Naive thymus-derived CD8-positive, alpha-beta T cell (primary cell): Measurements from ENCODE around the gene TMEM242. TPM values are rescaled to one million over a fixed set of nuclear protein-coding genes. Genes with fewer than 3 reads are reported as not detected.

ENCODE experiments used
- ATAC-seq, 2 donors: fragments of 150-1000 bp; cut with Tn5 transposase in 1 of 2; sonication (Bioruptor Pico), chemical (Tn5 transposase) in 1 of 2; 1 replicate in 1 of 2; 2 replicates in 1 of 2; pipeline ENCODE4 v1.10.0; 2021; ENCODE audit warnings: mild to moderate bottlenecking in 2 of 2, moderate library complexity in 2 of 2
- POLR2A ChIA-PET: fragments of 350-600 bp; sonication (Branson Sonifier 250); formaldehyde crosslinking; loops from one replicate; lab custom pipeline; 2021; ENCODE audit warnings: antibody characterized with exemption; lab: Charles Lee
- DNase-seq, 10 donors: peaks; one replicate each; pipeline versions ENCODE4 v3.0.0 to v3.0.0-alpha.2; 2020 to 2022
- H3K27ac Mint-ChIP-seq, 10 donors: one replicate each; pipeline ENCODE4 v1.8.0; 2020 to 2022; ENCODE audit warnings: mild to moderate bottlenecking in 10 of 10, mixed read lengths in 10 of 10, moderate library complexity in 4 of 10, inconsistent platforms in 1 of 10
- H3K27me3 Mint-ChIP-seq, 5 donors: one replicate each; pipeline ENCODE4 v1.8.0; 2021 to 2022; ENCODE audit warnings: mixed read lengths in 5 of 5
- H3K36me3 Mint-ChIP-seq, 3 donors: one replicate each; pipeline ENCODE4 v1.8.0; 2020 to 2022; ENCODE audit warnings: mixed read lengths in 3 of 3, mild to moderate bottlenecking in 2 of 3, inconsistent platforms in 1 of 3
- H3K4me1 Mint-ChIP-seq, 4 donors: one replicate each; pipeline ENCODE4 v1.8.0; 2021 to 2022; ENCODE audit warnings: mixed read lengths in 4 of 4
- H3K4me3 Mint-ChIP-seq, 10 donors: one replicate each; pipeline ENCODE4 v1.8.0; 2020 to 2022; ENCODE audit warnings: mild to moderate bottlenecking in 10 of 10, mixed read lengths in 10 of 10, moderate library complexity in 6 of 10, inconsistent platforms in 1 of 10
- H3K9me3 Mint-ChIP-seq, 9 donors: one replicate each; pipeline ENCODE4 v1.8.0; 2020 to 2022; ENCODE audit warnings: mixed read lengths in 9 of 9, mild to moderate bottlenecking in 3 of 9, inconsistent platforms in 1 of 9, moderate library complexity in 1 of 9
- polyA plus RNA-seq, 3 donors: library from polyadenylated mRNA; unstranded; fragments of 300-500 nt; fragmentation: Illumina TruSeq; gene quantifications; one replicate each; pipeline ENCODE4 v1.2.3, GENCODE V29; 2021
- total RNA-seq, 8 experiments: library from RNA in 2 of 8; stranded (reverse) in 2 of 8; gene quantifications; one replicate each; pipeline ENCODE4 v1.2.3 and lab custom pipeline; 2021 to 2026

TMEM242 gene
- total and polyA plus RNA-seq, 5 experiments from 2014 or later, result 9.5 to 14.4 (median 13.0) TPM

GRCh38 chr6:157283900-157284737 lies 39.2 kb downstream of the TMEM242 start:
- peaks cover 0 to 3% (median 0%) of the 10 kb centered on the region in 4 donors for H3K4me1 Mint-ChIP-seq
- ATAC-seq, result no peak
- peaks cover 0 to 2% (median 0%) of the 10 kb centered on the region in 5 donors for H3K27me3 Mint-ChIP-seq
- peak overlapping the region in 1 of 10 donors; percentile 74 for H3K27ac Mint-ChIP-seq
- peaks cover 0 to 4% (median 0%) of the 10 kb centered on the region in 3 donors for H3K36me3 Mint-ChIP-seq
- no peak for DNase-seq
- no peak overlapping the region for H3K4me3 Mint-ChIP-seq
- no peaks in the 10 kb centered on the region for H3K9me3 Mint-ChIP-seq
- POLR2A ChIA-PET, result no interaction called here

- no peak for DNase-seq
- Mint-ChIP-seq H3K4me3 (no peak overlapping the region), H3K9me3 (no peaks in the 10 kb centered on the region), H3K27me3 (peaks cover 0 to 2% (median 0%) of the 10 kb centered on the region in 5 donors), H3K27ac (no peak overlapping the region), H3K36me3 (peaks cover 0 to 3% (median 0%) of the 10 kb centered on the region in 3 donors), H3K4me1 (peaks cover 0 to 3% (median 0%) of the 10 kb centered on the region in 4 donors)
- ATAC-seq, result no peak
- POLR2A ChIA-PET, result no interaction called here
Measured at GRCh38 chr6:157283330-157283898, 39.9 kb downstream of the TMEM242 start.

GRCh38 chr6:157282284-157282683 lies 41.0 kb downstream of the TMEM242 start:
- Mint-ChIP-seq H3K27ac (peak overlapping the region in 1 of 10 donors; percentile 70), H3K27me3 (peaks cover 0 to 2% (median 0%) of the 10 kb centered on the region in 5 donors), H3K36me3 (no peaks in the 10 kb centered on the region), H3K4me1 (peaks cover 0 to 3% (median 0%) of the 10 kb centered on the region in 4 donors), H3K4me3 (no peak overlapping the region), H3K9me3 (no peaks in the 10 kb centered on the region)
- POLR2A ChIA-PET, result no interaction called here
- ATAC-seq (no peak), DNase-seq (no peak)

- H3K27ac Mint-ChIP-seq, result no peak overlapping the region
- no peak for ATAC-seq
- POLR2A ChIA-PET, result no interaction called here
- H3K36me3 Mint-ChIP-seq, result no peaks in the 10 kb centered on the region
- no peak overlapping the region for H3K4me3 Mint-ChIP-seq
- DNase-seq, result no peak
- peaks cover 0 to 2% (median 0%) of the 10 kb centered on the region in 5 donors for H3K27me3 Mint-ChIP-seq
- H3K4me1 Mint-ChIP-seq, result peaks cover 0 to 3% (median 0%) of the 10 kb centered on the region in 4 donors
- H3K9me3 Mint-ChIP-seq, result no peaks in the 10 kb centered on the region
Measured at GRCh38 chr6:157281570-157281969, 41.7 kb downstream of the TMEM242 start.

GRCh38 chr6:157280947-157281346 lies 42.4 kb downstream of the TMEM242 start:
- Mint-ChIP-seq H3K4me3 (no peak overlapping the region), H3K9me3 (no peaks in the 10 kb centered on the region), H3K27me3 (peaks cover 0 to 2% (median 0%) of the 10 kb centered on the region in 5 donors), H3K36me3 (no peaks in the 10 kb centered on the region), H3K4me1 (peaks cover 0 to 3% (median 0%) of the 10 kb centered on the region in 4 donors), H3K27ac (no peak overlapping the region)
- ATAC-seq (no peak), DNase-seq (no peak)
- POLR2A ChIA-PET, result interaction anchor here (0.6 kb wide), 1 partner anchor 468 kb away, joined by 4 read pairs; no protein-coding TSS in a partner anchor

GRCh38 chr6:157280157-157280556 lies 43.2 kb downstream of the TMEM242 start:
- no peak for ATAC-seq

GRCh38 chr6:157278171-157278570 lies 45.1 kb downstream of the TMEM242 start:
- Mint-ChIP-seq H3K27ac (no peak overlapping the region), H3K4me3 (no peak overlapping the region), H3K4me1 (peaks cover 6 to 12% (median 10%) of the 10 kb centered on the region in 4 donors), H3K36me3 (no peaks in the 10 kb centered on the region), H3K27me3 (peaks cover 0 to 2% (median 0%) of the 10 kb centered on the region in 5 donors), H3K9me3 (peaks cover 0 to 1% (median 0%) of the 10 kb centered on the region in 9 donors)
- DNase-seq (no peak), ATAC-seq (no peak)
- POLR2A ChIA-PET, result no interaction called here

More at GRCh38 chr6:157280157-157280556, 43.2 kb downstream of the TMEM242 start:
- POLR2A ChIA-PET, result no interaction called here
- Mint-ChIP-seq H3K4me3 (no peak overlapping the region), H3K27me3 (peaks cover 0 to 2% (median 0%) of the 10 kb centered on the region in 5 donors), H3K9me3 (no peaks in the 10 kb centered on the region), H3K4me1 (peaks cover 0 to 3% (median 1%) of the 10 kb centered on the region in 4 donors), H3K36me3 (no peaks in the 10 kb centered on the region), H3K27ac (no peak overlapping the region)
- no peak for DNase-seq

GRCh38 chr6:157276731-157277130 lies 46.6 kb downstream of the TMEM242 start:
- Mint-ChIP-seq H3K36me3 (no peaks in the 10 kb centered on the region), H3K9me3 (peaks cover 0 to 1% (median 0%) of the 10 kb centered on the region in 9 donors), H3K4me1 (peaks cover 6 to 15% (median 11%) of the 10 kb centered on the region in 4 donors), H3K27ac (peak overlapping the region in 2 of 10 donors; percentile 25 to 38), H3K4me3 (peak overlapping the region in 1 of 10 donors; percentile 24), H3K27me3 (peaks cover 0 to 1% (median 0%) of the 10 kb centered on the region in 5 donors)
- POLR2A ChIA-PET, result no interaction called here
- ATAC-seq, result no peak
- DNase-seq, result no peak

- DNase-seq, result no peak
- peak overlapping the region in 1 of 10 donors; percentile 32 for H3K4me3 Mint-ChIP-seq
- POLR2A ChIA-PET, result no interaction called here
- peaks cover 0 to 1% (median 0%) of the 10 kb centered on the region in 9 donors for H3K9me3 Mint-ChIP-seq
- H3K4me1 Mint-ChIP-seq, result peaks cover 6 to 15% (median 11%) of the 10 kb centered on the region in 4 donors
- no peaks in the 10 kb centered on the region for H3K27me3 Mint-ChIP-seq
- H3K27ac Mint-ChIP-seq, result no peak overlapping the region
- H3K36me3 Mint-ChIP-seq, result no peaks in the 10 kb centered on the region
- ATAC-seq, result no peak
Measured at GRCh38 chr6:157276134-157276532, 47.2 kb downstream of the TMEM242 start.

- Mint-ChIP-seq H3K9me3 (peaks cover 0 to 14% (median 0%) of the 10 kb centered on the region in 9 donors), H3K36me3 (no peaks in the 10 kb centered on the region), H3K27ac (peak overlapping the region; percentile 90 to 98 (median 96)), H3K27me3 (no peaks in the 10 kb centered on the region), H3K4me3 (peak overlapping the region; percentile 89 to 98 (median 95)), H3K4me1 (peaks cover 10 to 15% (median 11%) of the 10 kb centered on the region in 4 donors)
- DNase-seq (peak; percentile 79 to 96 (median 88)), ATAC-seq (peak; percentile 82 to 84)
- POLR2A ChIA-PET, result interaction anchor here (1.0 to 2.0 kb wide), 4 partner anchors 26 to 48 kb away, joined by 3 to 7 read pairs (median 5); no protein-coding TSS in a partner anchor
Measured at GRCh38 chr6:157274471-157275226, 48.7 kb downstream of the TMEM242 start.

- Mint-ChIP-seq H3K4me1 (peaks cover 6 to 15% (median 11%) of the 10 kb centered on the region in 4 donors), H3K27me3 (no peaks in the 10 kb centered on the region), H3K4me3 (peak overlapping the region; percentile 89 to 98 (median 95)), H3K27ac (peak overlapping the region; percentile 90 to 98 (median 96)), H3K9me3 (peaks cover 0 to 15% (median 0%) of the 10 kb centered on the region in 9 donors), H3K36me3 (no peaks in the 10 kb centered on the region)
- DNase-seq (peak; percentile 59 to 83 (median 68)), ATAC-seq (peak; percentile 55 to 61)
- POLR2A ChIA-PET, result interaction anchor here (0.5 to 2.0 kb wide), 6 partner anchors 38 to 880 kb away, joined by 3 to 7 read pairs (median 4); no protein-coding TSS in a partner anchor
Measured at GRCh38 chr6:157273756-157274470, 49.4 kb downstream of the TMEM242 start.
